Psoas muscle (tissue), 8 donors: ENCODE data around the gene MYL12A. TPM values are rescaled to one million over a fixed set of nuclear protein-coding genes. Genes with fewer than 3 reads are reported as not detected.

Experiments
- ATAC-seq, 4 donors: fragments of 200-7000 bp; cut with Tn5 transposase; one replicate each; pipeline ENCODE4 v1.9.1; 2020; ENCODE audit warnings: moderate library complexity in 3 of 4, mild to moderate bottlenecking in 2 of 4
- DNase-seq, 2 donors: peaks; one replicate each; pipeline ENCODE4 v3.0.0-alpha.2; 2020
- H3K27ac ChIP-seq: fragments of 200-600 bp; one replicate; pipeline ENCODE4 v1.8.0; 2022
- H3K27me3 ChIP-seq, 3 donors: fragments of 200-600 bp in 1 of 3; one replicate each; pipeline versions ENCODE4 v1.6.1 to v1.8.0; 2013 to 2022; ENCODE audit warnings: low read length in 2 of 3, mild to moderate bottlenecking in 2 of 3, moderate library complexity in 1 of 3; ENCODE audit not compliant: insufficient read depth in 3 of 3
- H3K36me3 ChIP-seq, 2 donors: fragments of 200-600 bp in 1 of 2; one replicate each; pipeline versions ENCODE4 v1.6.1 to v1.8.0; 2013 to 2022; ENCODE audit warnings: low read depth in 1 of 2, mild to moderate bottlenecking in 1 of 2, moderate library complexity in 1 of 2; ENCODE audit not compliant: insufficient read depth in 1 of 2
- H3K4me1 ChIP-seq: fragments of 200-600 bp; one replicate; pipeline ENCODE4 v1.8.0; 2022
- H3K4me3 ChIP-seq: fragments of 200-600 bp; one replicate; pipeline ENCODE4 v1.8.0; 2022; ENCODE audit warnings: mild to moderate bottlenecking
- H3K9me3 ChIP-seq: fragments of 200-600 bp; one replicate; pipeline ENCODE4 v1.8.0; 2022
- CTCF ChIP-seq: fragments of 200-600 bp; IDR thresholded peaks from one replicate; pipeline ENCODE4 v1.8.0; 2022; ENCODE audit warnings: antibody characterized with exemption
- WGBS, 3 donors: extraction: QIAGEN DNeasy Blood & Tissue Kit; methylation state at CpG; one replicate each; pipeline versions ENCODE4 v1.1.6 to v1.1.7; 2013; 5-methylcytosine and 5-hydroxymethylcytosine counted together
- intact Hi-C, 2 donors: fragments of 100-400 bp; cut with DNase I; formaldehyde crosslinking; loops; one replicate each; pipeline versions ENCODE4 v1.11.0 to v1.14.2; 2022
- polyA plus RNA-seq, 3 donors: library from polyadenylated mRNA; stranded (reverse); fragments of 200-250 nt; gene quantifications; one replicate each; pipeline ENCODE4 v1.2.3, GENCODE V29; 2013
- total RNA-seq, 4 donors: library from RNA; stranded (reverse); fragmentation: NEBNext Ultra II Directional in 2 of 4; extraction: Animal tissue kit (Norgen Biotek cat#: 25700) in 2 of 4; gene quantifications; one replicate each; pipeline versions ENCODE4 v1.2.1 to v1.2.4, GENCODE V29; 2021 to 2023
- donor health status: healthy with polysubstance abuse.
- donor health status: DM: no; HTN: no; CAD: no; lungs with moderate emphysema.
- donor health status: Bipolar disorder and iron deficiency.
- donor health status: healthy.
- donor health status: DM: yes; HTN: yes; CAD: no.
- donor health status: DM: no; HTN: no; CAD: no.
- donor health status: DM: no; HTN: no; CAD: no.
- donor health status: DM: yes; HTN: yes; CAD: no.

The MYL12A gene
- total and polyA plus RNA-seq, 7 donors, result 957 to 3,920 (median 1,616) TPM

- Histone ChIP-seq H3K4me1 (peaks cover 9% of the 10 kb centered on the region), H3K4me3 (no peak overlapping the region), H3K27ac (peak overlapping the region; percentile 17), H3K27me3 (no peaks in the 10 kb centered on the region), H3K9me3 (no peaks in the 10 kb centered on the region), H3K36me3 (peaks cover 7 to 40% of the 10 kb centered on the region in 2 donors)
- DNase-seq (no peak), ATAC-seq (peak; percentile 27 to 63 (median 42))
- intact Hi-C loops, result loop anchor here (2.0 kb wide), 3 partner anchors 167 to 307 kb away; no protein-coding TSS in a partner anchor
- no peak for TF ChIP-seq CTCF
- WGBS, 3 donors, result 16 to 25% (median 19%) methylated on average over 13 to 14 of the region's 14 CpGs
Observed at GRCh38 chr18:3279201-3280185, 31.9 kb downstream of the MYL12A start.

DNA sequence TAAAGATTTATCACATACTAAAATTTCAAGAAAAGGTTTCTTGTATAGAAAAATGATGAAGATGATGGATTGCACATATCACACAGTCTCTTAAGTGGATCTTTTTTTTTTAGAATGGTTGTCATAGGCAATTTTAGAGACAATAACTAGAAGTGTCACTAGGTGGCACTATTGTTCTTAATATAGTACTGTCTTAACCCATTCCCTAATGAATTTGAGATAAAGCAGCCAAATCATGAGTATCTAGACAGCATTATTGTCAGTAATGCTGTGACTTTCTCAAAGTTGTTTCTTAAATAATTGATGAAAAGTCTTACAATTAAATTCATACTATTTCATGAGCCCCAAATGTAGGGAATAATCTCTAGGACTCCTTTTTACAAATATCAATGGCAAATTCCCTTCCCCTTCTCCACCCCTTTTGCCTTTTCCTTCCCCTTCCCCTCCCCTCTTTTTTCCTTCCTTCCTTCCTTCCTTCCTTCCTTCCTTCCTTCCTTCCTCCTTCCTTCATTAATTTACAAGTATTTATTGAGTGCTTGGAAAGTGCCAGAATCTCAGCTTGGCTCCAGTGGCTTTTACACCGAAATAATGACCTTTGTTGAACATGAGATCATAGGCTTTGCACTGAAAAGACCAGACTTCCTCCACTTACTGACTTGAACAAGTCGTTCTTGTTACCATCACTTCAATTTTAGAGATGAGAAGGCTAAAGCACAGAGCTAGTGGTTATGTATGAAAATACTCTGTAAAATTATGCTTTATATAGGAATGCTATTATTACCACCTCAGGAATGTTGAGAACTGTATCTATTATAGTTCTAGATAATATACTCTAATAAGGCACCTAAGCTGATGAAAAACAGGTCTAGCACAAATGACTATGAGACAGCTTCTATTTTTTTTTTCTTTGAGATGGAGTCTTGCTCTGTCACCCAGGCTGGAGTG, 34.1 kb downstream of the MYL12A start:
- TF ChIP-seq CTCF, result peak; percentile 75
- Histone ChIP-seq H3K4me3 (no peak overlapping the region), H3K4me1 (peaks cover 9% of the 10 kb centered on the region), H3K9me3 (no peaks in the 10 kb centered on the region), H3K27ac (no peak overlapping the region), H3K27me3 (no peaks in the 10 kb centered on the region), H3K36me3 (peaks cover 0 to 18% of the 10 kb centered on the region in 2 donors)
- no peak for DNase-seq
- intact Hi-C loops, result loop anchor here (1.0 to 2.0 kb wide), 5 partner anchors 165 to 385 kb away; no protein-coding TSS in a partner anchor
- 23 to 38% (median 27%) methylated on average over 2 of the region's 2 CpGs for WGBS, 3 donors
- ATAC-seq, result peak; percentile 69 to 86 (median 74)

DNA sequence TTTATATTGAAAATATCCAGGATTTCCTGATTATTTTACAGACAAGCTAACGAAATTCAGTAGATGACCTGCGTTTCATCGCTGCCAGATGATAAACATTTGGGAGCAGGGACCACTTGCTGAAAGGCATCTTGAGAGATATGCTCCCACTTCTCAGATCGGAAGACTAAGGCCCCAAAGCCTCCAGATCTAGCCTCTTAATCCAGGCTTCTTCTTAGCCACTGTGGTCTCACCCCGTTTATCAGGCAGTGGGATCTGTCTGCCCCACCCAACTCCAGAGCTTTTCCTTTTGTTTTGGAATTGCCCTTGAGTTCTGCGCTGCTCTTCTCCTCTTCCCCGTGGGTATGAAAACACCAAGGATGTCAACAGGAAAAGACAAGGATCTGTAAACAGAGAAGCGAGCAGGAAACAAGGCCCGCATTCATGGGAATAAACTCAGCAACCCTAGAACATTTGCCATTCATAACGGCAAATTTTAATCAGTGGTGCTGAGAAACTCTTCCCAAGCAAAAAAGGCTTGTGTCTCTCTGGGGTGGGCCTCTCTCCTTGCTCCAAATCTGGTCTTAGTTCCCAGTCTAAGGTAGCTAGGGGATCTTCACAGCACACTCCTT, 35.8 kb downstream of the MYL12A start:
- H3K4me3 ChIP-seq, result peak overlapping the region; percentile 48
- intact Hi-C loops, result loop anchor here in 1 of 2 donors (2.0 kb wide), 2 partner anchors 171 to 381 kb away; no protein-coding TSS in a partner anchor
- H3K27me3 ChIP-seq, result no peaks in the 10 kb centered on the region
- ATAC-seq (no peak), DNase-seq (no peak)
- 65 to 72% (median 71%) methylated on average over 10 of the region's 10 CpGs for WGBS, 3 donors
- peaks cover 5% of the 10 kb centered on the region for H3K4me1 ChIP-seq
- H3K9me3 ChIP-seq, result no peaks in the 10 kb centered on the region
- no peak for TF ChIP-seq CTCF
- H3K36me3 ChIP-seq, result peaks cover 0 to 3% of the 10 kb centered on the region in 2 donors
- H3K27ac ChIP-seq, result no peak overlapping the region

DNA sequence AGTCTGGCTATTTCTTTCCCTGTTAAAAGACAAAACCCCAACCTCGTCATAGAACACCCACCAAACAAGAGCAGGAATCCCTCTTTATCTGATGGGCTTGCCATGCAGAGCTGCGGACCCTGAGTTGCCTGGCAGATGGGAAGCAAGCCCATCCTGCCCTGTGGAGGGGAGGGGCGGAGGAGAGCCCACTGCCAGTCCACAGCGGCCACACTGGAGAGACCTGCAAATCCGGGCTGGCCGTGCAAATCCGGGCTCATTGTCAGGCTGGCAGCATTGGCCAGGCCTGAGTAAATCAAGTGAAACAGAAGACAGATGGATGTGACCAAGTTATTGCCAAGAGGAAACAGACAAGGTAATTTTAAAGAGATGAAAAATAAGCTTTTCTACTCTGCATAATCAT, 36.3 kb downstream of the MYL12A start:
- Histone ChIP-seq H3K4me1 (peaks cover 2% of the 10 kb centered on the region), H3K27ac (no peak overlapping the region), H3K27me3 (no peaks in the 10 kb centered on the region), H3K4me3 (no peak overlapping the region), H3K9me3 (no peaks in the 10 kb centered on the region), H3K36me3 (no peaks in the 10 kb centered on the region)
- 38 to 63% (median 51%) methylated on average over 7 of the region's 7 CpGs for WGBS, 3 donors
- intact Hi-C loops, result loop anchor here (2.0 kb wide), 3 partner anchors 171 to 381 kb away; no protein-coding TSS in a partner anchor
- no peak for TF ChIP-seq CTCF
- no peak for DNase-seq
- ATAC-seq, result no peak
